OCI-LY3 (cell line): ENCODE results near the gene HIBADH.

Experiments
- CTCF ChIP-seq: fragments of 200-600, 300-600 bp; sonication (generic); IDR thresholded peaks from 2 replicates; pipeline ENCODE4 v1.5.1; 2014; ENCODE audit warnings: antibody characterized with exemption, low read length, low read depth
- EZH2phosphoT487 ChIP-seq: fragments of 200-600 bp; shearing (Covaris generic); IDR thresholded peaks from 2 replicates; pipeline ENCODE4 v1.6.1; 2018; ENCODE audit warnings: antibody characterized with exemption, mixed run types, low read depth

DNA sequence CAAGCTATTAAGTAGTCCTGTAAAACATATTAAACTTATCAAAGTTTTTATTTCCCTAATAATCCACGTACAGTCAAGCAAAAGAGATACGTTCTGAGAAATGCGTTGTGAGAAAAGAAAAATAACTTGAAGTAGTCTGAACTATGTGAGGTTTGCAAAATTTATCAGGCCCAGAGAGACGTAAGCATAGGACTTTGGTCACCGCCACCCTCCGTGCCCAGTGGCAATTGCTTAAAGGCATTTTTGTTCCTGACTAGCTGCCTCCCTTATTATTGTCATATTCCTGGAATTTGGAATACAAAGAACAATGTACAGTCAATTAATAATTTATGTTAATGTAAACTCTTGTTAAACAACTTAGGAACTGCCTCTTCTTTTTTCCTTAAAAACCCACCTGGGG is 22.8 kb downstream of the HIBADH start:
- TF ChIP-seq EZH2phosphoT487 = no peak
- no peak for TF ChIP-seq CTCF
